Fibroblast of mammary gland (primary cell): ENCODE data around the gene CPNE5.

Experiments used
- DNase-seq: peaks from one replicate; pipeline ENCODE4 v3.0.0-alpha.2; 2010; ENCODE audit warnings: low read depth
- H3K4me3 ChIP-seq: 2 replicates; pipeline ENCODE4 v1.5.1; 2011; ENCODE audit warnings: low read depth, mild to moderate bottlenecking, low read length, moderate library complexity; ENCODE audit not compliant: control insufficient read depth
- TF ChIP-seq, protein P1 (sequence below): conservative IDR thresholded peaks from 2 replicates; pipeline ENCODE4 v1.5.1; 2011; ENCODE audit warnings: low read depth, low read length, inconsistent platforms; ENCODE audit not compliant: control insufficient read depth, insufficient read depth

Gene CPNE5

DNA sequence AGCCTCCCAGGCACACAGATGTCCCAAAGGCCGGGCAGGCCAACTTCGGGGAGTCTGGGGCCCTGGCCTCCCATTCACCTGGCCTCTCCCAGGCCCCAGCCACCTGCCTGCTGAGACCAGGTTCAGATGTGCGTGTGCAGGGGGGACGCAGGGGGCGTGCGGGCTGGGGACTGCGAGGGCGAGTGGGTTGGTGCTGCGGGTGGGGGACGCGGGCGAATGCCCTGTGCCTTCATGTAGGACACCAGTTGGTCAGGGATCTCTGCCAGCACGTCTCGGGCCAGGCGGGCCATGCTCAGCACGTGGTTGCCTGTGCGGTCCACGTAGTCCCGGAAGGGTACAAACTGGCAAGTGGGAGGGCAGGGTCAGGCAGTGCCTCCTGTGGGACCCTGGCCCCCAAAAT, 97.1 kb downstream of the CPNE5 start:
- DNase-seq: no peak
- TF ChIP-seq, protein P1, sequence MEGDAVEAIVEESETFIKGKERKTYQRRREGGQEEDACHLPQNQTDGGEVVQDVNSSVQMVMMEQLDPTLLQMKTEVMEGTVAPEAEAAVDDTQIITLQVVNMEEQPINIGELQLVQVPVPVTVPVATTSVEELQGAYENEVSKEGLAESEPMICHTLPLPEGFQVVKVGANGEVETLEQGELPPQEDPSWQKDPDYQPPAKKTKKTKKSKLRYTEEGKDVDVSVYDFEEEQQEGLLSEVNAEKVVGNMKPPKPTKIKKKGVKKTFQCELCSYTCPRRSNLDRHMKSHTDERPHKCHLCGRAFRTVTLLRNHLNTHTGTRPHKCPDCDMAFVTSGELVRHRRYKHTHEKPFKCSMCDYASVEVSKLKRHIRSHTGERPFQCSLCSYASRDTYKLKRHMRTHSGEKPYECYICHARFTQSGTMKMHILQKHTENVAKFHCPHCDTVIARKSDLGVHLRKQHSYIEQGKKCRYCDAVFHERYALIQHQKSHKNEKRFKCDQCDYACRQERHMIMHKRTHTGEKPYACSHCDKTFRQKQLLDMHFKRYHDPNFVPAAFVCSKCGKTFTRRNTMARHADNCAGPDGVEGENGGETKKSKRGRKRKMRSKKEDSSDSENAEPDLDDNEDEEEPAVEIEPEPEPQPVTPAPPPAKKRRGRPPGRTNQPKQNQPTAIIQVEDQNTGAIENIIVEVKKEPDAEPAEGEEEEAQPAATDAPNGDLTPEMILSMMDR: no peak
- no peak overlapping the region for H3K4me3 ChIP-seq

GRCh38 chr6:36740818-36741179, 98.4 kb downstream of the CPNE5 start:
- no peak for DNase-seq
- no peak overlapping the region for H3K4me3 ChIP-seq
- TF ChIP-seq, protein P1: no peak

- H3K4me3 ChIP-seq: no peak overlapping the region
These were observed 99.1 kb downstream of the CPNE5 start for GRCh38 chr6:36739947-36740817.

GRCh38 chr6:36738108-36738507, 101.1 kb downstream of the CPNE5 start:
- TF ChIP-seq, protein P1: no peak
- no peak for DNase-seq
- H3K4me3 ChIP-seq: no peak overlapping the region

More at GRCh38 chr6:36739947-36740817, 99.1 kb downstream of the CPNE5 start:
- DNase-seq: no peak
- TF ChIP-seq, protein P1: no peak

DNA sequence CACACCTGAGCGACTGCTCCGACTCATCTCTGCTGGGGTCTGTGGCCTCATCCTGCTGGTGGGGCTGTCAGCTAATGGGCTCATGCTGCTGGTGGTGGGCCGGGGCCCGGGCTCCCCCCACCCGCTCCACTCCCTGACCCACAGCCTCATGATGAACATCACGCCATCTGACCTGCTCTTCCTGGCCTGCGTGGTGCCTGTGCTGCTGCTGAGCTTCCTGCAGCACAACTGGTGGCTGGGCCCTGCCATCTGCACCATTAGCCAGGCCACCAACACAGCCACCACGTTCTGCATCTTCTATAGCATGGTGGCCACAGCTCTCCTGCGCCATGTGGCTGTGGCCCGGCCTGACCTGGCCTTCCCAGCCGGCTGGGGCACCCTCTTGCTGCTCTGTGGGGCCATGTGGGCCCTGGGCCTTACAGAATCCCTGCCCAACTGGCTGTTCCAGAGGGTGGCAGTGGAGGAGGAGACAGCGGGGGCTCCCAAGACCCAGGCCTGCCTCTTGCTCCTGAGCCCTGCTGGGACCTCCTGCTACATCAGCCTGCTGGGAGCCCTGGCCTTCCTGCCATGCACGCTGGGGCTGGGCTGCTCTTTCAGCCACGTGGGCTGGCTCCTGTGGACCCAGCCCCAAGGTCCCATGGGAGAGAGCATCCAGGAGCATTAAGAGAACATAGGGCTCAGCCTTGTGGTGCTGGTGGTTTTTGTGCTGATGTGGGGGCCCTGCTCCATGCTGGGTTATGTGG, 102.0 kb downstream of the CPNE5 start:
- no peak overlapping the region for H3K4me3 ChIP-seq
- no peak for DNase-seq
- TF ChIP-seq, protein P1: no peak

DNA sequence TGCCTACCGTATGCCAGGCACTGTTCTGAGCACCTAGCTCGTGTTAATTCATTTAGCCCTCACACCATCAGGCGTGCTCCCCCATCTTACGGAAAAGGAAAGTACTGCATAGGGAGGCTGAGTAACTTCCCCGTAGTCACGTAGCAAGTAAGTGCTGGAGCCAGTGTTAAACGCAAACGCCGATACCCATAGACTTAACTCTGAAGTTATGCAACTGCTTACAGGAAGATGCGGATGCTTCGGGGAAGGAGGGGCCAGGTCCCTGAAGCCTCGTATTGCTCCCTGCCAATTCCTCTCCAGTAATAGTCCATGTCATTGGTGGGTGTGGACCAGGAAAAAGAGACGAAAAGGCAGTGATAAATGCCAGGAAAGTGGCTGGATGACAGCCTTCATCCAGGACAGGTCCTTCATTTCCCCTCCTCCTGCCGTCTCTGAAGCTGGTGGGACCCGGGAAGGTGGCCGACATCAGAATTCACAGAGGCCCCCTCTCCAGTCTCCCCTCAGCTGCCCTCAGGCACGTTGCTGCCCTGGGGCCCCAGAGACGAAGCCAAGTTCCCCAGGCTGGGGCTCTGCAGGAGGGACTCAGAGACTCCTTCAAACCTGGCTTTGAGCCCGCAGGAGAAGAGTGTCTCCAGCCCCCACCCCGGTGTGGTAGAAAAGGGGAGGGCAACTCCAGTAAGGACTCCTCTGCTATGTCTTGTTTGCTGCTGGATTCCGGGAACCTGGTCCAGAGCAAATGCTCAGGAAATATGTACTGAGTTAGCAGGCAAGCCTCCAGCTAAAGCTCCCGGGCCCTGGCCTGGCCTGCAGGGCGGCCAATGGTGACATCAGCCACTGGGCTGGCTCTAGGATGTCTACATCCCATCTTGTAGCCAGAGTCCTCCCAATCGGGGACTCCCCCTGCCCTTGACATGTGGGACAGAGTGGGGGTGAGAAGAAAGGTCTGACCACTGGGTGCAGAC, 103.9 kb downstream of the CPNE5 start:
- H3K4me3 ChIP-seq: peak overlapping the region; percentile 21
- TF ChIP-seq, protein P1: peak; percentile 30
- peak; percentile 76 for DNase-seq
